ENCODE data around the gene CSGALNACT2.

CSGALNACT2 gene

DNA sequence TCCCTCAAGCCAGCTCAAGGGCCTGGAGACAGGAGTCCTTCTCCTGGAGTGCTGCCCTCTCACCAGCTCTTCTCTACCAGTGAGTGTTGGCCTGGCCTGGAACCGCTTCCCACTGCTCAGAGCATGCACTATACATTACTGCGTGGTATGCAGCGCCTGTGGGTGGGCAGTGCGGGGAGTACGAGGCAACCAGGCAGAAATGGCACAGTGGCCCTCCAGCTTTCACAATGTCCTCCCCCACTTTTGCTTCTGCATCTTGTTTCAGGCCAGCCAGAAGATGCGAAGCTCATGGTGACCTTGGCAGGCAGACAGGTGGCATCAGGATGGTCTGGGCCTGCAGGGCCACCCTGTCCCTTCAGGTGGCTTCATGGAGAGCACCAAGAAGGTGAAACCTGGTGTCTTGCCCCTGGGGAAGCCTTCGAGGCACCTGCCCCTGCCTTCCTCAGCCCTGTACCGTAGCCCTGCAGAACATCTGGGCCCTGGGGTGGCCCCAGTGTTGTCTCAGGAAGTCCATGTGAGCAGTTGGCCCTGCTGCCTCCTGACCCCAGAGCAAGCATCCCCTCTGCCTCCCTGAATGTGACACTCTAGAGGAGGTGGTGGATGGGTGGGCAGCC lies 92.8 kb downstream of the CSGALNACT2 start:
- DNase-seq, result no peak

DNA sequence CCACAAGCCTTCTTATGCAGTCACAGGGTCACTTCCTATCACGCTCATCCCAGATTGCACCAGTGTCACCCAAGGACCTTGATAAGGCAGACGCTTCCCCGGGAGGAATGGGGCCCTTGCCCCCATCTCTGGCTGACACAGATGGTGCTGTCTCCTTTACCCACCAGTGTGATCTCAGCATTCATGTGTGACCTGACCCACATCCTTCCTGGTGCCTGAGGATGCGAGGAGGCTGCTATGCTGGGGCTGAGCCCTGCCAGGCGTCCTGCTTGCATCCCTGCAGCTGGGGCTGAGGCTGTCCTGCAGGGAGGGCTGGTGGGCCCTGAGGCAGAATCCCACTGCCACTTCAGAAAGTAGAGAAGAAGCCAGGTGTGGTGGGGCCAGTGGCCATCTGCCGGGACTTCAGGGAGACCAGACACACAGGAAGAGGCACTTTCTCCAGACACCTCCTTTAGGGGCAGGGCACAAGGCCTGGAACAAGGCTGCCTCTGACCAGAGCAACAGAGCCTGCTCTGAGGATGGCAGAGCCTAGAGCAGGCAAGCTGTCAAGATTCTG lies 93.4 kb downstream of the CSGALNACT2 start:
- no peak for DNase-seq

GRCh38 chr10:43233601-43234430 lies 95.6 kb downstream of the CSGALNACT2 start:
- no peak for DNase-seq

- no peak for DNase-seq
Measured at GRCh38 chr10:43234471-43235041, 96.3 kb downstream of the CSGALNACT2 start.

Measured in T1000 (cell line).